Spleen (tissue), 7 donors: ENCODE measurements around the gene APPL1.

Source experiments
- POLR2A ChIP-seq, 3 donors: fragments of 450-650 bp; IDR thresholded peaks; one replicate each; pipeline ENCODE4 v1.5.1; 2017; ENCODE audit warnings: antibody characterized with exemption in 3 of 3, mild to moderate bottlenecking in 1 of 3
- POLR2AphosphoS5 ChIP-seq, 3 donors: sonication (generic); formaldehyde crosslinking; IDR thresholded peaks; one replicate each; pipeline ENCODE4 v1.5.1; 2017; ENCODE audit warnings: antibody characterized with exemption in 3 of 3
- TF ChIP-seq, protein P1 (sequence below), 11 experiments: fragments of 200-600 bp in 7 of 11; fragments of 450-650 bp in 4 of 11; sonication (generic) in 4 of 11; IDR thresholded peaks in 8 of 11; conservative IDR thresholded peaks in 3 of 11; 1 replicate in 7 of 11; 2 replicates in 4 of 11; pipeline versions ENCODE4 v1.4.0 to v1.8.0; 2016 to 2021; ENCODE audit warnings: antibody characterized with exemption in 11 of 11, inconsistent platforms in 4 of 11, mild to moderate bottlenecking in 1 of 11
- donor health status: DM: no; HTN: no; CAD: no; lungs with moderate emphysema.
- donor health status: DM: no; HTN: no; CAD: no.
- donor health status: DM: no; HTN: no; CAD: no.

DNA sequence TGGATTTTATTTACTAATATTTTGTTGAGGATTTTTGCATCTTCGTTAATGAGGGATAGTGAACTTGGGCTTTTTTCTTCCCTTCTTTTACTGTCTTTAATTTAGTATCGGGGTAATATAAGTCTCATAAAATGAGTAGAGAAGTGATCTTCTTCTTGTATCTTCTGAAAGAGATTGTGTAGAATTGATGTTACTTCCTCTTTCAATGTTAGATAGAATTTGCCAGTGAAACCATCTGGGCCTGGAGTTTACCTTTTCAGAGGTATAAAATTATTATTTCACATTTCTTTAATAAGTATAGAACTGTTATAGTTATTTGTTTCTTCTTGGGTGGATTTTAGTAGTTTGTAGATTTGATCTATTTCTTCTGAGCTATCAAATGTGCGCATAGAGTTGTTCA, 35.5 kb upstream of the APPL1 start:
- TF ChIP-seq, protein P1, sequence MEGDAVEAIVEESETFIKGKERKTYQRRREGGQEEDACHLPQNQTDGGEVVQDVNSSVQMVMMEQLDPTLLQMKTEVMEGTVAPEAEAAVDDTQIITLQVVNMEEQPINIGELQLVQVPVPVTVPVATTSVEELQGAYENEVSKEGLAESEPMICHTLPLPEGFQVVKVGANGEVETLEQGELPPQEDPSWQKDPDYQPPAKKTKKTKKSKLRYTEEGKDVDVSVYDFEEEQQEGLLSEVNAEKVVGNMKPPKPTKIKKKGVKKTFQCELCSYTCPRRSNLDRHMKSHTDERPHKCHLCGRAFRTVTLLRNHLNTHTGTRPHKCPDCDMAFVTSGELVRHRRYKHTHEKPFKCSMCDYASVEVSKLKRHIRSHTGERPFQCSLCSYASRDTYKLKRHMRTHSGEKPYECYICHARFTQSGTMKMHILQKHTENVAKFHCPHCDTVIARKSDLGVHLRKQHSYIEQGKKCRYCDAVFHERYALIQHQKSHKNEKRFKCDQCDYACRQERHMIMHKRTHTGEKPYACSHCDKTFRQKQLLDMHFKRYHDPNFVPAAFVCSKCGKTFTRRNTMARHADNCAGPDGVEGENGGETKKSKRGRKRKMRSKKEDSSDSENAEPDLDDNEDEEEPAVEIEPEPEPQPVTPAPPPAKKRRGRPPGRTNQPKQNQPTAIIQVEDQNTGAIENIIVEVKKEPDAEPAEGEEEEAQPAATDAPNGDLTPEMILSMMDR (IDR thresholded peaks at IDR 0.05 in 8 of 11, conservative IDR thresholded peaks at IDR 0.05 in 3 of 11), result no peak
- TF ChIP-seq POLR2AphosphoS5 (IDR thresholded peaks at IDR 0.05) (no peak), POLR2A (IDR thresholded peaks at IDR 0.05) (no peak)
